Measurements from ENCODE around the gene SETDB1. TPM values are rescaled to one million over a fixed set of nuclear protein-coding genes. Genes with fewer than 3 reads are reported as not detected.

The SETDB1 gene
- total RNA-seq, 1 experiment from 2014 or later, result 49.2 TPM

- DNase-seq, result no peak
- Histone ChIP-seq H3K9me3 (no peaks in the 10 kb centered on the region), H3K27me3 (no peaks in the 10 kb centered on the region)
Measured at GRCh38 chr1:151005729-151006319, 79.7 kb downstream of the SETDB1 start.

GRCh38 chr1:151006327-151007052 lies 80.3 kb downstream of the SETDB1 start, which contains the start of gene MINDY1:
Gene MINDY1, minus strand, starts transcription at chr1:151006902. Its CDS starts 4,285 bp downstream, at chr1:151002617.
- Histone ChIP-seq H3K36me3 (peaks cover 3% of the 10 kb centered on the region; the same call in 1 of the 2 replicates), H3K27me3 (no peaks in the 10 kb centered on the region), H3K9me3 (no peaks in the 10 kb centered on the region), H3K4me3 (peak within 1 kb of the TSS; percentile 85)
- DNase-seq, result peak; percentile 81

More at GRCh38 chr1:151005729-151006319, 79.7 kb downstream of the SETDB1 start:
- Histone ChIP-seq H3K36me3 (peaks cover 3% of the 10 kb centered on the region; the same call in 1 of the 2 replicates), H3K4me3 (peak overlapping the region; percentile 44)

GRCh38 chr1:151007853-151008243 lies 81.7 kb downstream of the SETDB1 start:
- Histone ChIP-seq H3K27me3 (no peaks in the 10 kb centered on the region), H3K4me3 (peak overlapping the region; percentile 85), H3K36me3 (peaks cover 3% of the 10 kb centered on the region; the same call in 1 of the 2 replicates), H3K9me3 (no peaks in the 10 kb centered on the region)
- no peak for DNase-seq

- Histone ChIP-seq H3K9me3 (no peaks in the 10 kb centered on the region), H3K36me3 (peaks cover 8% of the 10 kb centered on the region), H3K4me3 (peak within 1 kb of the TSS; percentile 85), H3K27me3 (no peaks in the 10 kb centered on the region)
- DNase-seq, result peak; percentile 98
Measured at GRCh38 chr1:151008244-151009205, 82.4 kb downstream of the SETDB1 start, which contains the start of gene PRUNE1. Gene PRUNE1, plus strand, starts transcription at chr1:151008449. Its CDS starts 184 bp downstream, at chr1:151008633.

- Histone ChIP-seq H3K4me3 (peak overlapping the region; percentile 85), H3K36me3 (peaks cover 8% of the 10 kb centered on the region), H3K9me3 (no peaks in the 10 kb centered on the region), H3K27me3 (no peaks in the 10 kb centered on the region)
- DNase-seq, result no peak
Measured at GRCh38 chr1:151009206-151009587, 83.0 kb downstream of the SETDB1 start.

GRCh38 chr1:151009674-151010345 lies 83.6 kb downstream of the SETDB1 start:
- Histone ChIP-seq H3K9me3 (no peaks in the 10 kb centered on the region), H3K36me3 (peaks cover 8% of the 10 kb centered on the region), H3K4me3 (peak overlapping the region; percentile 85), H3K27me3 (no peaks in the 10 kb centered on the region)
- no peak for DNase-seq

- Histone ChIP-seq H3K4me3 (no peak overlapping the region), H3K9me3 (no peaks in the 10 kb centered on the region), H3K36me3 (peaks cover 8% of the 10 kb centered on the region), H3K27me3 (no peaks in the 10 kb centered on the region)
- DNase-seq, result no peak
Measured at GRCh38 chr1:151010346-151010726, 84.2 kb downstream of the SETDB1 start.

- H3K9me3 ChIP-seq, result no peaks in the 10 kb centered on the region
- H3K4me3 ChIP-seq, result no peak overlapping the region
- no peaks in the 10 kb centered on the region for H3K27me3 ChIP-seq
- peaks cover 8% of the 10 kb centered on the region for H3K36me3 ChIP-seq
- no peak for DNase-seq
Measured at GRCh38 chr1:151011154-151011850, 85.1 kb downstream of the SETDB1 start.

GRCh38 chr1:151012684-151013471 lies 86.7 kb downstream of the SETDB1 start:
- H3K36me3 ChIP-seq, result peaks cover 12% of the 10 kb centered on the region
- no peak for DNase-seq
- H3K4me3 ChIP-seq, result no peak overlapping the region
- H3K27me3 ChIP-seq, result no peaks in the 10 kb centered on the region
- no peaks in the 10 kb centered on the region for H3K9me3 ChIP-seq

- DNase-seq, result no peak
- H3K27me3 ChIP-seq, result no peaks in the 10 kb centered on the region
- H3K4me3 ChIP-seq, result no peak overlapping the region
- no peaks in the 10 kb centered on the region for H3K9me3 ChIP-seq
- peaks cover 19% of the 10 kb centered on the region for H3K36me3 ChIP-seq
Measured at GRCh38 chr1:151013518-151013917, 87.4 kb downstream of the SETDB1 start.

Other genes starting within 250 kb of the SETDB1 start
- 12.1 and 14.1 TPM in 2 replicates for gene GOLPH3L, start 229.2 kb upstream of the SETDB1 start, total RNA-seq (2014; rRNA removed; shearing (Covaris generic); ENCODE audit: low replicate concordance)
- 0.95 TPM in 1 of 2 replicates, not detected in the other for gene HORMAD1, start 205.5 kb upstream of the SETDB1 start, total RNA-seq (2014; rRNA removed; shearing (Covaris generic); ENCODE audit: low replicate concordance)
- 0.49 TPM in 1 of 2 replicates, not detected in the other for gene CTSS, start 160.6 kb upstream of the SETDB1 start, total RNA-seq (2014; rRNA removed; shearing (Covaris generic); ENCODE audit: low replicate concordance)
- 0.92 and 2.3 TPM in 2 replicates for gene CTSK, start 118.1 kb upstream of the SETDB1 start, total RNA-seq (2014; rRNA removed; shearing (Covaris generic); ENCODE audit: low replicate concordance)
- gene ARNT, start 49.8 kb upstream of the SETDB1 start, total RNA-seq (2014; rRNA removed; shearing (Covaris generic); ENCODE audit: low replicate concordance), result 7.3 and 13.7 TPM in 2 replicates
- not detected in 2 replicates for gene CTXND2, start 39.2 kb upstream of the SETDB1 start, total RNA-seq (2014; rRNA removed; shearing (Covaris generic); ENCODE audit: low replicate concordance)
- 86.1 and 89.6 TPM in 2 replicates for gene CERS2, start 48.5 kb downstream of the SETDB1 start, total RNA-seq (2014; rRNA removed; shearing (Covaris generic); ENCODE audit: low replicate concordance)
- gene ANXA9, start 55.9 kb downstream of the SETDB1 start, total RNA-seq (2014; rRNA removed; shearing (Covaris generic); ENCODE audit: low replicate concordance), result 0.46 TPM in 1 of 2 replicates, not detected in the other
- 8.7 and 8.9 TPM in 2 replicates for gene MINDY1, start 80.5 kb downstream of the SETDB1 start, total RNA-seq (2014; rRNA removed; shearing (Covaris generic); ENCODE audit: low replicate concordance)
- 7.5 and 8.1 TPM in 2 replicates for gene PRUNE1, start 82.1 kb downstream of the SETDB1 start, total RNA-seq (2014; rRNA removed; shearing (Covaris generic); ENCODE audit: low replicate concordance)
- gene BNIPL, start 110.2 kb downstream of the SETDB1 start, total RNA-seq (2014; rRNA removed; shearing (Covaris generic); ENCODE audit: low replicate concordance), result 0.20 and 5.5 TPM in 2 replicates
- 1.1 TPM in 1 of 2 replicates, not detected in the other for gene C1orf56, start 121.4 kb downstream of the SETDB1 start, total RNA-seq (2014; rRNA removed; shearing (Covaris generic); ENCODE audit: low replicate concordance)
- gene CDC42SE1, start 133.3 kb downstream of the SETDB1 start, total RNA-seq (2014; rRNA removed; shearing (Covaris generic); ENCODE audit: low replicate concordance), result 39.9 and 44.1 TPM in 2 replicates
- gene MLLT11, start 134.0 kb downstream of the SETDB1 start, total RNA-seq (2014; rRNA removed; shearing (Covaris generic); ENCODE audit: low replicate concordance), result 6.8 and 11.5 TPM in 2 replicates
- 2.2 and 13.6 TPM in 2 replicates for gene GABPB2, start 144.4 kb downstream of the SETDB1 start, total RNA-seq (2014; rRNA removed; shearing (Covaris generic); ENCODE audit: low replicate concordance)
- 1.4 TPM in 1 of 2 replicates, not detected in the other for gene SEMA6C, start 220.3 kb downstream of the SETDB1 start, total RNA-seq (2014; rRNA removed; shearing (Covaris generic); ENCODE audit: low replicate concordance)
- gene TNFAIP8L2, start 230.3 kb downstream of the SETDB1 start, total RNA-seq (2014; rRNA removed; shearing (Covaris generic); ENCODE audit: low replicate concordance), result not detected in 2 replicates
- gene LYSMD1, start 239.5 kb downstream of the SETDB1 start, total RNA-seq (2014; rRNA removed; shearing (Covaris generic); ENCODE audit: low replicate concordance), result 2.0 and 11.4 TPM in 2 replicates
- 43.1 and 69.6 TPM in 2 replicates for gene SCNM1, start 239.8 kb downstream of the SETDB1 start, total RNA-seq (2014; rRNA removed; shearing (Covaris generic); ENCODE audit: low replicate concordance)
- not detected in 2 replicates for gene TMOD4, start 249.6 kb downstream of the SETDB1 start, total RNA-seq (2014; rRNA removed; shearing (Covaris generic); ENCODE audit: low replicate concordance)

Measured in MG63 (cell line).